Measurements from ENCODE around the gene NRGN.

The NRGN gene

DNA sequence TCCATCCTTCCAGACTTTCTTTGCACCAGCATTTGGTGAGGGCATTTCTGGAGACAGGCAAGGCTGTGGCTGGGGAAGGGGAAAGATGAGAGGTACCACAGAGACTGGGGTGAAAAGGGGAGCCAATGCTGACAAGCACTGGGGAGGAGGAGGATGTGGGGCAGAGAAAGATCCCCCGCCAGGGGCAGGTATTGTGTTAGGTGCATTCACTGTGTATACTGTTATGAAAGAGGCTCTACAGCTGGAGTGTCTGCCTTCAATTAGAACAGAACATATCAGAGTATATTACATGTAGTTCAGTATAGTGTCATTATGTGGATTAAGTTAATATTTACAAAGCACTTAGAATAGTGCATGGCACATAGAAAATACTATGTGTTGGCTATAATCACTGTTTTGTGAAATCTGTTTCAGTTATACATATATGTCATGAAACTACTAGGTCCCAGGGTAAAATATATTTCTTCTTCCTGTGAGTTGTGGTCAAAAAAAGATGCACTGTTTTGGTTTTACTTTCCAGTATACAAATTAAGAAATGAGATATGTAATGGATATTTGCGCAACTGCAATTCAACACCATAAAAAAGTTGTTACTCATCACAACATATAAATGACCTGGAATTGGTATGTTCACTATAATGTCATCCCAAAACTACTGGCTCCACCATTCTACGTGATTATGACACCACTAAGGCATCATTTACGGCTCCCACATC is 52.0 kb downstream of the NRGN start:
- no peak for DNase-seq

DNA sequence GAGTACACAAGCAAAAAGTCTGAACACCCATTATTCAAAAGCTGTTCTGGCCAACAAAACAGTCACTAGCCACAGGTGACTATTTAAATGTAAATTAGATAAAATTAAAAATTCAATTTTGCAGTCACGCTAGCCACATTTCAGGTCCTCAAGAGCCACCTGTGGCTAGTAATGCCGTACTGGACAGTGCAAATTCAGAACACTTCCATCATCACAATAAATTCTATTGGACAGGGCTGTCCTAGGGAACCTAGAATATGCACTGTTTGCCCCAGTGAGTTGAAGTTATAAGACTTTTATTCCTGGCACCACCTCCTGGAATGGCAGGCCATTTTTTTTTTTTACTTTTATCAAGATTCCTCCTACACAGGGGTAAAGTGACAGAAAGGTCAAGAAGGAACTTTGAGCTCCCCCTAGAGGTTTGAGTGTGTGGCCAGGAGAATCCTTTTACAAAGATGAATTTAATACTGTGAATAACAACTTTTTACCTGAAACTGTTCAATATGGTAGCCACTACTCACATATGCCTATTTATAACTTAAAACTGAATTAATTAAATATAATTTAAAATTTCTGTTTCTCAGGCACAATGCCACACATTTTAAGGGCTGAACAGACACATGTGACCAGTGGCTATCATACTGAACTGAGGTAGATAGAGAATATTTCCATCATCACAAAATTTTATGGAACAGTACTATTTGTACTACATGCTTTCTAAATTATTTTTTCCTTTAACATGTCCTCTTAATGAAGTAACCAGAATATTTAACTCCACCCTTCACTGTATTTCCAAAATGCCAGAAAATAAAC is 53.9 kb downstream of the NRGN start:
- DNase-seq: no peak

DNA sequence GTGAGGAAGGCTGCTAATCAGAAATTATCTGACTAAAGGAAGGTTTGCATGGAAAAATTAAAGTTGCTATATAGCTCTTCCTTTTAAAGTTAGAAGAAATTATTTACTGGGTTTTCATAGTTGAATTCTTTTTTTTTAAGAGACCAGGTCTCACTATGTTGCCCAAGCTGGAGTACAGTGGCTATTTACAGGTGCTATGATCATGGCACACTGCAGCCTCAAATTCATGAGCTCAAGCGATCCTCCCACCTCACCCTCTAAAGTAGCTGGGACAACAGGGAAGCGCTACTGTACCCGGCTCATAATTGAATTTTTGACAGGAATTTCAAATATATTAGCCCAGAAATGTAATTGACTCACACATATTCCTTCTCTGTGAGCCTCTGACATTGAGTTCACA is 56.6 kb downstream of the NRGN start:
- DNase-seq: no peak

Measured in left hindlimb (tissue), 1 donor.